Endometrium (tissue), 2 donors: ENCODE results near the gene APOO.

Experiments
- FAIRE-seq: peaks from 2 replicates; lab custom pipeline; 2012; peaks lifted over from hg19 to GRCh38; lab: Jason Lieb, UNC
- donor health status: control.
- donor health status: control.

The APOO gene

DNA sequence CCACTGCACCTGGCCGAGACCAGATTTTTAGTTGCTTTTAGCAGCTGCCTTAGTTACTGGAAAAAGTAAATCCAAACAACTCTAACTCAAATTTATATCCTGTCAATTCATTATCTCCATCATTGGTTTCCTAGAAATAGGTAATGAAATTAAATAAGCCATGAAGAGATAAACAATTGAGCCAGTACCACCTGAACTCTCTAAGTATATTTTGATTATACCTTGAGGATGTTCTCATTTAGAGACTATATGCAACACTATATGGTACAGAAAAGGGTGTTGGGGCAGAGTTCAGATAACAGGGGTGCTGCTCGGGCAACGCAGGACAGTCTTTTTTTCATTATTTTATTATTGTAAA is 89.8 kb downstream of the APOO start:
- FAIRE-seq = no peak

DNA sequence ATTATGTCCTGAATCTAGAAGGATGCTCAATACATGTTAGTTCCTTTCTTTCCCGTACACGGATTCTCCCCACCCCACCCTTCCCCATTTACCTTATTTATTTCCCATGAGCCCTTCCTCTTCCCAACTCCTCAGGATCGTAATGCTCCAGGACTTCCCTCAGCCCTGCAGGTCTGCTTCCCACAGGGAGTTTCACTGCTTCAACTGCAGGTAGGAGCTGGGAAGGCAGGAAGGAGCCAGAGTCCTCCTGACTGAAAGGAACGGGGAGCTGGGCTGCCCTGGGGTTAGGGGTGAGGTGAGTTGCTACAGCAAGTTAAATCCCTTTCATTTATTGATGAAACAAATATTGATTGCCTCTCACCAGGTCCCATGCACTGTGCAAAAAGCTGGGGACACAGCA is 91.6 kb downstream of the APOO start:
- FAIRE-seq = no peak

- no peak for FAIRE-seq
Measured at GRCh38 chrX:23815376-23815775, 92.4 kb downstream of the APOO start.

- no peak for FAIRE-seq
Measured at GRCh38 chrX:23813808-23814207, 93.9 kb downstream of the APOO start.

- FAIRE-seq = no peak
Measured at GRCh38 chrX:23811656-23812055, 96.1 kb downstream of the APOO start.

DNA sequence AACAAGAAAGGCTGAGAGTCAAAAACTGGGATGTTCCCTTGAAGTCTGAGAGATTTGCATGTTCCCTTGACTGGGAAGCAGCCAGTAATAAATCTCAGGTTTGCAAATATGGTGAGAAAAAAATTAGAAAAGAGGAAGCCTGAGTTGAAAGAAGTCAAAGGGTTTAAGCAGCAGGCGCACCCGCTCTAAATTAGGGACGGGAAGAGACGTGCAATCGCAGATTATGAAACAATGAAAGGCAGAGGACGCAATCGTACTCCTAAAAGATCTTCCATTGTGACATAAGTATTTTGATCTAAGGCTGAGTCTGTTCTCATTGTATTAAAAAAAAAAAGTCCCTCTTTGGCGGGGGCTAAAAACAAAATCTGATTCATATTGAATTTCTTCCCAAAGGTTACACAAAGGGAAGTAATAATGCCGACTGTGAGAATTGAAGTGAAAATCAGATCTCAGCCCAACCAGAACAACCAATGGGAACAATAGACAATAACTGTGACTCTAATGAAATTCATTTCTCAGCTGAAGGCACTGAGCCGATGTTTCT is 96.6 kb downstream of the APOO start:
- FAIRE-seq = no peak

- no peak for FAIRE-seq
Measured at GRCh38 chrX:23810279-23810678, 97.5 kb downstream of the APOO start.

DNA sequence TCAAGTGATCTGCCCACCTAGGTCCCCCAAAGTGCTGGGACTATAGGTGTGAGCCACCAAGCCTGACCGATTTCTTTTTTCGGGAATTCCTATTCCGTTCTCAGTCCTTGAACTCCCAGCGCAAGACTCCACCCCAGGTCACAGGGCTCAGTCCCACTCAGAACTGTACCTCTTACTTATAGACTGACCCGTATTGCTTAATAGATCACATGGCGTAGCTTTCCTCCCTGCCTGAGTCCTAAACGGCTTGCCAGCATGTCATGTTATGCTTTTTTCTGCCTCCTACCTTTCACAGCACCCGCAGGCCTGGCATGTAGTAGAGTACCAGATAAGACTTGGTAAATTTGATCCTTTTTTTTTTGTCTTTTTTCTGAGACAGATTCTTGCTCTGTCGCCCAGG is 102.3 kb downstream of the APOO start:
- no peak for FAIRE-seq

GRCh38 chrX:23804578-23804977 is 103.2 kb downstream of the APOO start:
- FAIRE-seq = no peak

- FAIRE-seq = no peak
Measured at GRCh38 chrX:23803931-23804381, 103.8 kb downstream of the APOO start.

DNA sequence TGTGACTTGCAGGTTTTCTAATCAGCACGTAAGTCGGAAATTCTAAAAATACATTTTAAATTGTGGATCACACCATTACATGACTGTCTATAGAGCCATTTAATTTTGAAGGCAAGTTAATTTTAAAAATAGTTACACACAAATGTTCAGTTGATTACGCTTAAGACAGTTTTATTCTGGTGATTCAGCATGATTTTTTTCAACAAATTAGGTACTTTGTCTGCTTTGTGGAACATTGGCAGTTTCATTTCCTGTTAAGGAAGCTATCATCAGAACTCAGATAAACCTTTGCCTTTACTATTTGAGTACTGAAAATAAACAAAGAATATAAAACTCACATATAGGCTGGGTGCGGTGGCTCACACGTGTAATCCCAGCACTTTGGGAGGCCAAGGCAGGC is 105.3 kb downstream of the APOO start:
- FAIRE-seq = no peak

DNA sequence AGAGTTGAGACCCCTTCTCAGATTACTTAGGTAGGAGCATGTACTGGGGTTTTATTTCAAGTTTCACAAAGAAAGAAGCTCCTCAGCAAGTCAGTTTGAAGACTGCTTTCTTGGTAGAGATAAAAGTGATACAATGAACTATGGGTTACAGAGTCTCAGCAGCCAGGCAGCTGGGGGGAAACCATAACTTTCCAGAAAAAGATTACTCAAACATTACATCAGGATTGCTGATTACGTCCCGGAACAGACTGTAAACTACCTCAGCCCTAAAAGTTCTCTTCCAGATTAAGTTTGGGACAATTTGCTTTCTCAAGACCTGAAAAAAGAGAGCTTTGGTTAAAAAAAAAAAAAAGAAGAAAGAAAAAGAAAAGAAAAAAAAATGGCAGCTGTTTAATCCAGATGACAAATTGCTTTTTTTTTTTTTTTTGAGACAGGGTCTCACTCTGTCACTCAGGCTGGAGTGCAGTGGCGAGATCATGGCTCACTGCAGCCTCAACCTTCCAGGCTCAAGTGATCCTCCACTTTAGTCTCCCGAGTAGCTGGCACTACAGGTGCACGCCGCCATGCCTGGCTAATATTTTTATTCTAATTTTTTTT is 108.2 kb downstream of the APOO start:
- FAIRE-seq = no peak

- peak; percentile 65 for FAIRE-seq
Measured at GRCh38 chrX:23797371-23798128, 110.2 kb downstream of the APOO start.

DNA sequence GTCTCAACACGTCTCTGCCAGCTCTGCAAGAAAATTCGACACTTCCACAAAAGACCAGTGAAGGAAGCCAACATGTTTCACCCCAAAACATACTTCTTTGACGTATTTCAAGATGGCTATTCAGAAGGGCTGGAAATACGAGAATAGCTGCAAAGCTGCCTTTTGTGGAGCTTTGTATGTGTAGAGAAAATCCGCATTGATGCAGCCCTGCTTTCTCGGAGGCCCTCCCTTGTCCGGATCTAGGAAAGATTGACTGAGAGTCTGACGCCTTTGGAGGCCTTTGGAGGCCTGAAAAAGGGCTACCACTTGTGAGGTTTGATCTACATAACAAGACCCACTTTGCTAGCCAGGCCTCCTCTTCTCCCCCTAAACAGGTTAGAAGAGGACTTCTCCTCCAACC is 112.5 kb downstream of the APOO start:
- no peak for FAIRE-seq

- no peak for FAIRE-seq
Measured at GRCh38 chrX:23792861-23793553, 114.7 kb downstream of the APOO start.

- FAIRE-seq = no peak
Measured at GRCh38 chrX:23790155-23790497, 117.6 kb downstream of the APOO start.

- no peak for FAIRE-seq
Measured at GRCh38 chrX:23789386-23790154, 118.2 kb downstream of the APOO start.

DNA sequence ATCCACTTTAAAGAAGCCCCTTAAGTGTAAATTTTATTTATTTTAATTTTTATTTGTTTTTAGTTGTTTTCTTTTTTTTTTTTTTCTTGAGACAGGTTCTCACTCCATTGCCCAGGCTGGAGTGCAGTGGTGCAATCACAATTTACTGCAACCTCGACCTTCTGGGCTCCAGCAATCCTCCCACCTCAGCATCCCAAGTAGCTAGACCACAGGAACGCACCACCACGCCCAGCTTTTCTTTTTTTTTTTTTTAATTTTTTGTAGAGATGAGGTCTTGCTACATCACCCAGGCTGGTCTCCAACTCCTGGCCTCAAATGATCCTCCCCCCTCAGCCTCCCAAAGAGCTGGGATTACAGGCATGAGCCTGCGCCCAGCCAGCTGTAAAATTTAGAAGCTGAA is 118.8 kb downstream of the APOO start:
- peak; percentile 60 for FAIRE-seq

- FAIRE-seq = no peak
Measured at GRCh38 chrX:23788521-23788920, 119.2 kb downstream of the APOO start.

DNA sequence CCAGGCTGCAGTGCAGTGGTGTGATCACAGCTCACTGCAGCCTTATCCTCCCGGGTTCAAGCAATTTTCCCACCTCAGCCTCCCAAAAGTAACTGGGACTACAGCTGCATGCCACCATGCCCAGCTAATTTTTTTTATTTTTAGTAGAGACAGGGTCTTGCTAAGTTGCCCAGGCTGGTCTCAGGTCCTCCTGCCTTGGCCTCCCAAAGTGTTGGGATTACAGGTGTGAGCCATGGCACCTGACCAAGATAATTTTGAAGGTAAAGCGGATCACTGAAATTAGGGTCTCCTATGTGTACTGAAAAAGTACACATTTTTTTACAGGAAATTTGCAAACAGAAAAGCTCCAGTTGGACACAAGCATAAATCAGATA is 120.0 kb downstream of the APOO start:
- FAIRE-seq = no peak

GRCh38 chrX:23786268-23786815 is 121.4 kb downstream of the APOO start:
- no peak for FAIRE-seq

DNA sequence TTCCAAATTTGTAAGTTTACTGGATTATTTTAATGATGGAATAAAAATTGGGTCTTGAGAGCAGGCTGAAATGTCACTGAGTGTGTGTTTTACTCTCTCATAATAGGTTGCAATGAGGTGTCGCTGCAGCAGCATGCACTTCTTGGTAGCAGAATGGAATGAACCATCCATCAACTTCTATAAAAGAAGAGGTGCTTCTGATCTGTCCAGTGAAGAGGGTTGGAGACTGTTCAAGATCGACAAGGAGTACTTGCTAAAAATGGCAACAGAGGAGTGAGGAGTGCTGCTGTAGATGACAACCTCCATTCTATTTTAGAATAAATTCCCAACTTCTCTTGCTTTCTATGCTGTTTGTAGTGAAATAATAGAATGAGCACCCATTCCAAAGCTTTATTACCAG is 122.2 kb downstream of the APOO start:
- no peak for FAIRE-seq
